ENCODE data around the gene NR2F1. TPM values are rescaled to one million over a fixed set of nuclear protein-coding genes. Genes with fewer than 3 reads are reported as not detected.

The NR2F1 gene
- total RNA-seq, 1 experiment from 2014 or later: 0.53 TPM

DNA sequence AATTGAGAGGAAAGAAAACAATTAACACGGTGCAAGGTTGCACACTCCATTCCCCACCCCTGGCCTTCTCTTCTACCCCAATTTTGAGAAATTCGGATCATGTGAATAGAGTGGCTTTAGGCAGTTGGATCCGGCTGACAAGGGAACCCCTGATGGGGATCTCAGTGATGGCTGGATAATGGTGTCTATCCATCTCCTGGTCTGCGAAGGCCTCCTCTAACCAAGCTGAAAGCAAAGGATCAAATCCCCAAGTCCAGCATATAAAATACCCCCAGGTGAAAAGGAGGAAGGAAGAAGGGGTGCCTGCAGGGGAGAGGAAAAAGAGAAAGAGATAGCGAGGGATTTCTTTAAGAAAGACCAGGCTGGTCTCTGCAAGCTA is 16.0 kb downstream of the NR2F1 start:
- no peak for DNase-seq (ENCODE audit: low read depth, low spot score)
- in situ Hi-C loops (cut with HindIII; ENCODE audit: low pct_unique_long_range_greater_than_20kb, low sequenced_read_pairs): no loop called here

DNA sequence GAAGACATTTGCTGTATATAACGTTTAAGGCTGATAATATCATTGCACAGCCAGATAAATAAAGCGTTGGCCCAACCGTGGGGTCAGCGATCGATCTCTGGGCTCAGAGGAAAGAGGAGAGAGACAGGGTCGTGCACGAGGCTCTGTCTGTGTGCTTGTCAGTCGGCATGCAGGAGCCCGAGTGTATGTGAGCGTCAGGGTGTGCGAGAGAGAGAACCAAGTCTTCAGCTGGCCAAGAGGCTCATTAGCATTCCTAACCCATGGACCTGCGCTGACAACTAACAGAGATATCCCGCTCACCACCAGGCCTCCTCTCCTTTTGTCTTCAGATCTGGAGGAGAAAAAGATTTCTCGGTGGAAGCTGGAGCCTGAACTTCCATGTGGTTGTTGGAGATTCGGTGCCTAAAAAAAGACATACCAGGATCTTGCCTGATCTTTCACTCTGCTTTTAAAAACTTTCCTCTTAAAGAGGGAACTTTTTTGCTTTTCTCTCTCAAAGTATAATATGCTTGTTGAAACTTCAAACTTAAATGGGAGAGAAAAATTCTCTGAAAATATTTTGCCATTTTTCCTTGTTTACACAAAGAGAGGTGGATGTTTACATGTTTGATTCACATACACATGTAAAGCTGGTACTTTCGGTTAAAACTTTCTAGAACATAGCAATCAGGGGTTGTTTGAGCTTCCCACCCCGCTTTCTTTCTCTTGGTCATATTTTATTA is 16.5 kb downstream of the NR2F1 start:
- DNase-seq (ENCODE audit: low read depth, low spot score): no peak
- in situ Hi-C loops (cut with HindIII; ENCODE audit: low pct_unique_long_range_greater_than_20kb, low sequenced_read_pairs): loop anchor here (25.0 kb wide), 1 partner anchor 213 kb away; no protein-coding TSS in a partner anchor

- in situ Hi-C loops (cut with HindIII; ENCODE audit: low pct_unique_long_range_greater_than_20kb, low sequenced_read_pairs): loop anchor here (25.0 kb wide), 1 partner anchor 212 kb away; no protein-coding TSS in a partner anchor
Observed at GRCh38 chr5:93600409-93601070, 17.5 kb downstream of the NR2F1 start.

GRCh38 chr5:93601071-93601801 is 18.2 kb downstream of the NR2F1 start:
- no peak for DNase-seq (ENCODE audit: low read depth, low spot score)
- in situ Hi-C loops (cut with HindIII; ENCODE audit: low pct_unique_long_range_greater_than_20kb, low sequenced_read_pairs): loop anchor here (25.0 kb wide), 1 partner anchor 211 kb away; no protein-coding TSS in a partner anchor

More at GRCh38 chr5:93600409-93601070, 17.5 kb downstream of the NR2F1 start:
- DNase-seq (ENCODE audit: low read depth, low spot score): peak; percentile 41

- in situ Hi-C loops (cut with HindIII; ENCODE audit: low pct_unique_long_range_greater_than_20kb, low sequenced_read_pairs): loop anchor here (25.0 kb wide), 1 partner anchor 211 kb away; no protein-coding TSS in a partner anchor
- DNase-seq (ENCODE audit: low read depth, low spot score): no peak
Observed at GRCh38 chr5:93601802-93602155, 18.8 kb downstream of the NR2F1 start.

DNA sequence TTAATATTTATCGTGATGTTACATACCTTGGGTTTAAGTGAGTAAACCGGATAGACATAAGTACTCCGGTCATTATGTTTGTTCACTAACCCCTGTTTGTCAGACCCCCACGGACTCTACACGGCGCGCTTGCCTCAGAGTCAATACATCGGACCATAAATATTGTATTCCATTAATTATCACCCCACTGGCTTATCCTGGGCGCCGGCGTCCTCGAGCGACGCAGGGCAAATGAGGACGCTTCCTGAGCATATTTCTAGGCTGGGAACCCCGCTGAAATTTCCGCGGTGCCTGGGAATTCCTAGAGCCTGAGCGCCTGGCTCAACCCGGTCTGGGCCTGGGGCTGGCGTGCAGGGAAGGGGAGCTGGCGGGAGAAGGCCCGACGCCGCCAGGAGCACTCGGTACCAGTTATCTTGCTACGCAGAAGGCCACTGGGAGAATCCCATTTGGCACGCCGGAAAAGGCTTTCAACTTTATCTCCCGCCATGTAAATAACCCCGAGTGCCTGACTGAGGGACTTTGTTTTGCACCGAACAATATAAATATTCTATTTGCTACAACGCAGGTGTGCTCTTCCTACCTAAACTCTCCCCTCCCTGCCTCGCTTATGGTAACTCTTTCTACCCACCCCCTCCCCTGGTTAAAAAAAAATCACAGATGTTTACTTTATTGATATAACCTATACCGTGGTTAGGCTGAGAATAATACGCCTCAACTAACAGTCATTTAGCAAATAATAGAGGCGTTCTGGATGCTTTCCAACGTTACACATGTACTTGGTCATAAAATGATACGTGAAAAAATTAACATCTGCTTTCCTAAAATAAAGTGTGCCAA is 19.4 kb downstream of the NR2F1 start:
- DNase-seq (ENCODE audit: low read depth, low spot score): no peak
- in situ Hi-C loops (cut with HindIII; ENCODE audit: low pct_unique_long_range_greater_than_20kb, low sequenced_read_pairs): loop anchor here (25.0 kb wide), 1 partner anchor 210 kb away; no protein-coding TSS in a partner anchor

DNA sequence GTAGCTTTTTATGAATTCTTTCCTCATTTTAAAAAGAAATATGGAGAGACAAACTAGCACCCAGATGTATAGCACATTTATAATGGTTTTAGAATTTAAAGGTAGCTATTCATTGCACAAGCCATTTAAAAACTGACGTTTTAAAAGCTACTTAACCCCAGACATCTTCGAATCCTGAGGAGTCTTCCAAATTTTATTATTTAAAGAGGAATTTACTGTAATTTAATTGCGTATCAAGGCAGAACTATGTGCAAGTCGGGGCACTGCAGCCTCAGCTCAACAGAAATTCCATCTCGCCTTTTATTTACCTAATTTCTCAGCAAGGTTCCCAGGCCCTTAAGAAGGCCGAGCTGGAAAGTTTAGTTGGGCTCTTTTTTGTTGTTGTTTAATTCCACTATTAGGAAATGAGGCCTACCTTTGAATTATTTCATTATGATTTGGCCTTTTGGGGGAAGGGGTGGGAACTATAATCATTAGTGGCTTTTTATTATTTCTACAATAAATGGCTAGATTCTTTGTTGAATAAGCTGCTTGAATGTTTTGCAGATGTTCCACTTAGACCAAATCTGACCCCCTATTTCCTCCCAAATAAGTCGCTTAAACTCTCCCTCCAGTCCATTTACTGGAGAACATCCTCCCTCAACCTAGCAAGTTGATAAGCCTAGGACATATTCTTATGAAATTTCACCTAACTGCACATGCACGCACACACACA is 20.2 kb downstream of the NR2F1 start:
- in situ Hi-C loops (cut with HindIII; ENCODE audit: low pct_unique_long_range_greater_than_20kb, low sequenced_read_pairs): loop anchor here (25.0 kb wide), 1 partner anchor 209 kb away; no protein-coding TSS in a partner anchor
- DNase-seq (ENCODE audit: low read depth, low spot score): no peak

GRCh38 chr5:93603793-93604643 is 21.0 kb downstream of the NR2F1 start:
- in situ Hi-C loops (cut with HindIII; ENCODE audit: low pct_unique_long_range_greater_than_20kb, low sequenced_read_pairs): loop anchor here (25.0 kb wide), 1 partner anchor 208 kb away; no protein-coding TSS in a partner anchor

DNA sequence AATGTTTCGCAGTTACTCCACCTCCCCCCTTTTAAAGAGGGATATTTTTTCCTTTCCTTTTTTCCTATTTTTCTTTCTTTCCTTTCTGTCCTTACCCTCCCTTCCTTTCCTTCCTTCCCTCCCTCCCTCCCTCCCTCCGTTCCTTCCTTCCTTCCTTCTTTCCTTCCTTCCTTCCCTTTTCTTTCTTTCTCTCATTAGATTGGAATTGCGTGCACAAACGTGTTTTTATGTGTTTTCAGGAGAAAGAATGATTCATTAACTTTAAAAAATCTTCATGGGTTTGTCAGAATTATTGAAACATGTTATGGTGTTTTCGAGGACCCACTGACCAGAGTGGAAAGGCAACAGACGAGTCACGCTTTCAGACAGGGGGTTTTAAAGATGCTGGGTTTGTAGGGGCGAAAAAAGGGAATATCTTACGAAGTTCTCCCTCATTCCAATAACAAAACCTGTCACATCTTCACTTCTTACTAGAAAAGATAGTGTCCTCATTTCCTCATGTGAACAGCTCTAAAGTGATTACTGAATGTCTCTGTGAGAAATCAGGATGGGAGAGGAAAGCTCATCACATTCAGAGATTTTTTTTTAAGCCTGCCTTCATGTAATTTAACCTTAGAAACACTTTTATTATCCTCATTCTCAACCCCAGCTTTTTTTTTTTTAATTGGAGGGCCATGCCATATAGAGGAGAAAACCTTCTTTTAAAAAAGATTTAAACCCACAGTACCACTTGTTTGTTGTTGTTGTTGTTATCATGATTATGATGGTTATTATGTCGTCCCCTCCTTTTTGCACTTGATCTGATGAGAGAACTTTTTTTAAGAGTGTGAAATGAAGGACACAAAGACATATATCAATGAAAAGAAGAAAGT is 21.9 kb downstream of the NR2F1 start:
- DNase-seq (ENCODE audit: low read depth, low spot score): no peak
- in situ Hi-C loops (cut with HindIII; ENCODE audit: low pct_unique_long_range_greater_than_20kb, low sequenced_read_pairs): loop anchor here (25.0 kb wide), 1 partner anchor 207 kb away; no protein-coding TSS in a partner anchor

More at GRCh38 chr5:93603793-93604643, 21.0 kb downstream of the NR2F1 start:
- DNase-seq (ENCODE audit: low read depth, low spot score): no peak

- in situ Hi-C loops (cut with HindIII; ENCODE audit: low pct_unique_long_range_greater_than_20kb, low sequenced_read_pairs): loop anchor here (25.0 kb wide), 1 partner anchor 206 kb away; no protein-coding TSS in a partner anchor
- no peak for DNase-seq (ENCODE audit: low read depth, low spot score)
Observed at GRCh38 chr5:93606382-93606752, 23.3 kb downstream of the NR2F1 start.

GRCh38 chr5:93607367-93608258 is 24.6 kb downstream of the NR2F1 start:
- DNase-seq (ENCODE audit: low read depth, low spot score): peak; percentile 68
- in situ Hi-C loops (cut with HindIII; ENCODE audit: low pct_unique_long_range_greater_than_20kb, low sequenced_read_pairs): loop anchor here (25.0 kb wide), 1 partner anchor 205 kb away; no protein-coding TSS in a partner anchor

GRCh38 chr5:93608855-93609254 is 25.8 kb downstream of the NR2F1 start:
- in situ Hi-C loops (cut with HindIII; ENCODE audit: low pct_unique_long_range_greater_than_20kb, low sequenced_read_pairs): loop anchor here (25.0 kb wide), 1 partner anchor 203 kb away; no protein-coding TSS in a partner anchor
- no peak for DNase-seq (ENCODE audit: low read depth, low spot score)

DNA sequence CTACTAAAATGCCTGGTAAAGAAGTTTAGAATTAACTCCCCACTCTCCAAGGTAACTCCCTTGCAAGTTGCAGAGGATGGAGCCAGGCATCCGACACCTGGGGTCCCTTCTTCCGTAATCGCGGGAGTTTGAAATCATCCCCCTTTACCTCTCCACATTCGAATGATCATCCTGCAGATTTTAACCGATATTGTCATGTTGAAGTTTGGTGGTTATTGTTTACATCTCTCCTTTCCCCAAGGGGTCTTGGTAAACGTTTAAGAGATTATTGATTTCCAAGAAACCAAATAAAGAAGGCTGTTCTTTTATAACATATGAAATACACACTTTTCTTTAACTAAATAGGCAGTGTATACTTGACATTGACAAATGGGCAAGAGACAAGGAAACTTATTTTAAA is 26.7 kb downstream of the NR2F1 start:
- DNase-seq (ENCODE audit: low read depth, low spot score): no peak
- in situ Hi-C loops (cut with HindIII; ENCODE audit: low pct_unique_long_range_greater_than_20kb, low sequenced_read_pairs): loop anchor here (25.0 kb wide), 1 partner anchor 203 kb away; no protein-coding TSS in a partner anchor
